GM18870 (cell line): ENCODE results near the gene AHNAK.
"Not testable (repeated sequence)": the region's sequence is repeated elsewhere in the genome, so short reads cannot be mapped to it uniquely, and the experiment has no call there.

Source experiments
- ATAC-seq: cut with Tn5 transposase; IDR thresholded peaks from one replicate; pipeline ENCODE4 v1.9.1; 2021; ENCODE audit warnings: moderate library complexity; ENCODE audit not compliant: unreplicated experiment

The AHNAK gene

GRCh38 chr11:62552485-62553079 lies 6.0 kb upstream of the AHNAK start:
- ATAC-seq = no peak

GRCh38 chr11:62550478-62550877 lies 3.9 kb upstream of the AHNAK start:
- ATAC-seq = not testable (repeated sequence)

- no peak for ATAC-seq
Measured at GRCh38 chr11:62548545-62549335, 2.1 kb upstream of the AHNAK start.

- ATAC-seq = no peak
Measured at GRCh38 chr11:62547691-62548281, 1.2 kb upstream of the AHNAK start.

GRCh38 chr11:62546929-62547625 lies 471 bp upstream of the AHNAK start:
- ATAC-seq = no peak

- no peak for ATAC-seq
Measured at GRCh38 chr11:62545437-62546243, 966 bp downstream of the AHNAK start.

- ATAC-seq = no peak
Measured at GRCh38 chr11:62544581-62545436, 1.8 kb downstream of the AHNAK start.

GRCh38 chr11:62543680-62544444 lies 2.7 kb downstream of the AHNAK start:
- ATAC-seq = no peak

GRCh38 chr11:62542750-62543567 lies 3.6 kb downstream of the AHNAK start:
- no peak for ATAC-seq

- ATAC-seq = no peak
Measured at GRCh38 chr11:62542111-62542745, 4.4 kb downstream of the AHNAK start.

GRCh38 chr11:62540804-62541701 lies 5.6 kb downstream of the AHNAK start:
- ATAC-seq = peak; percentile 53

- ATAC-seq = no peak
Measured at GRCh38 chr11:62539238-62539925, 7.2 kb downstream of the AHNAK start.

- ATAC-seq = no peak
Measured at GRCh38 chr11:62538470-62539237, 8.0 kb downstream of the AHNAK start.

GRCh38 chr11:62536301-62536957 lies 10.2 kb downstream of the AHNAK start:
- ATAC-seq = no peak

GRCh38 chr11:62535802-62536201 lies 10.8 kb downstream of the AHNAK start:
- ATAC-seq = no peak
